Nephron (organoid): ENCODE data around the gene PPEF2.
"Not testable (repeated sequence)": the region's sequence is repeated elsewhere in the genome, so short reads cannot be mapped to it uniquely, and the experiment has no call there.

Experiments
- H3K27ac Mint-ChIP-seq, 3 experiments: 2 replicates each; pipeline ENCODE4 v1.8.0; 2020; ENCODE audit warnings: mixed read lengths in 3 of 3, mild to moderate bottlenecking in 2 of 3, moderate library complexity in 1 of 3
- H3K27me3 Mint-ChIP-seq: 2 replicates; pipeline ENCODE4 v1.8.0; 2021; ENCODE audit warnings: low read depth, mild to moderate bottlenecking, moderate library complexity, mixed read lengths
- H3K36me3 Mint-ChIP-seq: 2 replicates; pipeline ENCODE4 v1.8.0; 2020; ENCODE audit warnings: low read depth, mixed read lengths
- H3K4me1 Mint-ChIP-seq: 2 replicates; pipeline ENCODE4 v1.8.0; 2020; ENCODE audit warnings: mixed read lengths
- H3K4me3 Mint-ChIP-seq, 3 experiments: 2 replicates each; pipeline ENCODE4 v1.8.0; 2020; ENCODE audit warnings: mild to moderate bottlenecking in 3 of 3, mixed read lengths in 3 of 3, moderate library complexity in 2 of 3
- H3K9me3 Mint-ChIP-seq: 2 replicates; pipeline ENCODE4 v1.8.0; 2020; ENCODE audit warnings: mixed read lengths
- TF ChIP-seq, protein P1 (sequence below), 3 experiments: fragments of 200-600 bp; sonication (generic); IDR thresholded peaks; one replicate each; pipeline ENCODE4 v1.5.0; 2021; ENCODE audit warnings: antibody characterized with exemption in 3 of 3; ENCODE audit not compliant: unreplicated experiment in 3 of 3

PPEF2 gene

DNA sequence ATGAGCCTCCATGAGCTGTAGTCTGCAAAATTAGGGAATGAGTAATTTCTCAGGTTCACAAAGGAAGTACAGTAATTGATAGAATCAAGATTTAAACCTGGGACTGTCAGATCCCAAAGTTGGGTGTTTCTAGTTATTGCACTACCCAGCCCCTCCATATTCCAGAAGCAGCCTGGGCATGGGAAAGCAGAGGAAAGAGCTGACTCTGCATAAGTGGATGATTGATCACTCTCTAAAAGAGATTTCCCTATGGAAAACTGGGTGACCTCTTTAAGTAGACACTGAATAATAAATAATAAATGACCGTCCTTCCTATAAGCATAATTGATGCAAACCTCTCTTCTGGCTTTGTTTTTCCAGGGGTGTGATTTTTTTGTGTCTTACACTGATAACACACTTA lies 33.4 kb upstream of the PPEF2 start:
- Mint-ChIP-seq H3K27me3 (no peaks in the 10 kb centered on the region), H3K36me3 (no peaks in the 10 kb centered on the region), H3K27ac (no peak overlapping the region), H3K4me1 (no peaks in the 10 kb centered on the region), H3K9me3 (no peaks in the 10 kb centered on the region), H3K4me3 (no peak overlapping the region)
- TF ChIP-seq, protein P1, sequence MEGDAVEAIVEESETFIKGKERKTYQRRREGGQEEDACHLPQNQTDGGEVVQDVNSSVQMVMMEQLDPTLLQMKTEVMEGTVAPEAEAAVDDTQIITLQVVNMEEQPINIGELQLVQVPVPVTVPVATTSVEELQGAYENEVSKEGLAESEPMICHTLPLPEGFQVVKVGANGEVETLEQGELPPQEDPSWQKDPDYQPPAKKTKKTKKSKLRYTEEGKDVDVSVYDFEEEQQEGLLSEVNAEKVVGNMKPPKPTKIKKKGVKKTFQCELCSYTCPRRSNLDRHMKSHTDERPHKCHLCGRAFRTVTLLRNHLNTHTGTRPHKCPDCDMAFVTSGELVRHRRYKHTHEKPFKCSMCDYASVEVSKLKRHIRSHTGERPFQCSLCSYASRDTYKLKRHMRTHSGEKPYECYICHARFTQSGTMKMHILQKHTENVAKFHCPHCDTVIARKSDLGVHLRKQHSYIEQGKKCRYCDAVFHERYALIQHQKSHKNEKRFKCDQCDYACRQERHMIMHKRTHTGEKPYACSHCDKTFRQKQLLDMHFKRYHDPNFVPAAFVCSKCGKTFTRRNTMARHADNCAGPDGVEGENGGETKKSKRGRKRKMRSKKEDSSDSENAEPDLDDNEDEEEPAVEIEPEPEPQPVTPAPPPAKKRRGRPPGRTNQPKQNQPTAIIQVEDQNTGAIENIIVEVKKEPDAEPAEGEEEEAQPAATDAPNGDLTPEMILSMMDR (IDR thresholded peaks at IDR 0.05; ENCODE audit: unreplicated experiment in 3 of 3), result no peak

DNA sequence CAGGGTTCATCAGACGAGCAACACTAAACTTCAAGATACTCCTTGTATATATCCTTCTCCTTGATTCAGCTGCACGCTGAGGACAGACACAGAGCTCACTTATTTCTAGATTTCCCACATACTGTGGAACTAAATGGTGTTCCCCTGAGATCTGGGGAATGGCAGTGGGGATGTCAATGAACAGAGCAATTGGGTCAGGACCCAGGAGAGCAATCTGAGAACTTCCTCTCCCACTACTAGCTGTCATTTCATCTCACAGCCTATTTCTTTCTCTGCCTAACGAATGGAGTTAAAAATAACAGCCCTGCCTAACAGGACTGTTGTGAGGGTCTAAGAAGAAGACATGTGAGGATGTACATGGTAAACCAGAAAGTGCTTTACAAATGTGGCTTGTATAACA lies 27.9 kb upstream of the PPEF2 start:
- Mint-ChIP-seq H3K9me3 (no peaks in the 10 kb centered on the region), H3K27ac (no peak overlapping the region), H3K4me1 (no peaks in the 10 kb centered on the region), H3K27me3 (no peaks in the 10 kb centered on the region), H3K36me3 (no peaks in the 10 kb centered on the region), H3K4me3 (no peak overlapping the region)
- TF ChIP-seq, protein P1 (IDR thresholded peaks at IDR 0.05; ENCODE audit: unreplicated experiment in 3 of 3), result no peak

DNA sequence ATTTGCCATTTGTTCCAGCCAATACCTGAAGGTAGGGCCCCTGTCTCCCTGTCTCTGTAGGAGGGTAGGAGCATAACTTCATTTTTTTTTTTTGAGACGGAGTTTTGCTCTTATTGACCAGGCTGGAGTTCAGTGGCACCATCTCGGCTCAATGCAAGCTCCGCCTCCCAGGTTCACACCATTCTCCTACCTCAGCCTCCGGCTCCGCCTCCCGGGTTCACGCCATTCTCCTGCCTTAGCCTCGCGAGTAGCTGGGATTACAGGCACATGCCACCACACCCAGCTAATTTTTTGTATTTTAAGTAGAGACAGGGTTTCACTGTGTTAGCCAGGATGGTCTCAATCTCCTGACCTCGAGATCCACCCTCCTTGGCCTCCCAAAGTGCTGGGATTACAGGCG lies 22.7 kb upstream of the PPEF2 start:
- not testable (repeated sequence) for H3K4me1 Mint-ChIP-seq, H3K27me3 Mint-ChIP-seq, H3K9me3 Mint-ChIP-seq, H3K4me3 Mint-ChIP-seq, H3K27ac Mint-ChIP-seq, H3K36me3 Mint-ChIP-seq

DNA sequence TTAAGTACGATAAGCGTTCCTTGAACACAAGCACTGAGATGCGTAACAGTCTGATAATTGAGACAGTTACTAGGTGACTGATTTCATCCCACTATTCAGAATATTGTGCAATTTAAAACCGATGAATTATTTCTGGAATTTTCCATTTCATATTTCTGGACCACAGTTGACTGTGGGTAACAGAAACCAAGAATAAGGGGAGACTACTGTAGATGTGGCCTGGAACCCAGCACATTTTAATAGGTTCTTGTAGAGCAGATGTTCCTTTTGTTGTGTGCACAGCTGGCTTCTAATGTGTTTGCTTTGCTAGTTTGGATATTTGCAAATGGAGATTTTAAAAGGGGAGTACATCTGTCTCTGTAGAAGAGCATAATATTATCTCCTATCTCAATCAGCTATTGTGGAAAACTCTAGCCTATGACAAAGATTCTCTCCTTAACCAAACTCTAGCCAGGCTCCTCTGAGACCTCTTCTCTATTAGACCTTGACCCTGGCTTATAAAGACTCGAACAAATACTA lies 22.1 kb upstream of the PPEF2 start:
- TF ChIP-seq, protein P1 (IDR thresholded peaks at IDR 0.05; ENCODE audit: unreplicated experiment in 3 of 3), result no peak
- Mint-ChIP-seq H3K9me3 (no peaks in the 10 kb centered on the region), H3K36me3 (no peaks in the 10 kb centered on the region), H3K27ac (no peak overlapping the region), H3K4me3 (no peak overlapping the region), H3K27me3 (no peaks in the 10 kb centered on the region), H3K4me1 (peaks cover 3% of the 10 kb centered on the region)

DNA sequence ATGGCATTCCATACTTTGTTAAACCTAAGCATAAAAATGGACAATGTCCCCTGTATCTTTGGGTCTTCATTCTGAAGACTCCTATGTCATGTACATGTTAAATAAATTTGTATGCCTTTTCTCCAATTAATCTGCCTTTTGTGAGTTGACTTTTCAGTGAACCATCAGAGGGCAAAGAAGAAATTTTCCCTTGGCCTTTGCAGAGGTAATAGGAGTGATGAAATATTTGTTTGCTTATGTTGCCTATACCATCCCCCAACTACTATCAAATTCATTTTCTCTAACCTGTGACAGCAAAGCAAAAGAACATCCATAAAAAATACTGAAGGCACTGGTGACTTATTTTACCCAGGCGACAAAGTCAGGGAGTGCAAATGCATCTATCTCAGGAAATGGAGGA lies 20.3 kb upstream of the PPEF2 start:
- TF ChIP-seq, protein P1 (IDR thresholded peaks at IDR 0.05; ENCODE audit: unreplicated experiment in 3 of 3), result no peak
- Mint-ChIP-seq H3K27me3 (no peaks in the 10 kb centered on the region), H3K9me3 (no peaks in the 10 kb centered on the region), H3K27ac (no peak overlapping the region), H3K36me3 (no peaks in the 10 kb centered on the region), H3K4me3 (no peak overlapping the region), H3K4me1 (peaks cover 3% of the 10 kb centered on the region)

DNA sequence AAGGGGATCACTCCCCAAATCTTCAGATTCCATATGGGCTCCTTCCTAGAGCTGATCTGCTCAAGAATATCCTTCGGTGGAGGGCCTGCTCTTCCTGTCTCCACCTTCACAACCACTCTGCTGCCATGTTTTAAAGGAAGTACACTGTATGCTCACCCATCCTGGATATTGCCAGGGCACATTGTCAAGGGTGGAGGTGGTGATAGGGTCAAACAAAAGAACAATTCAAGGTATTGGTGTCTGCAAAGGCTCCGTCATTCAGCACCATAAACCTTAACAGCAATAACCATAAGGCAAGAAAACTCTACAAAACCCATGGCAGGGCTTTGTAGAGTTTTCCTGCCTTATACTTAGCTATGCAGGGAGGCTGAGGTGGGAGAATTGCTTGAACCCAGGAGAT lies 19.7 kb upstream of the PPEF2 start:
- Mint-ChIP-seq H3K9me3 (no peaks in the 10 kb centered on the region), H3K4me3 (no peak overlapping the region), H3K27ac (no peak overlapping the region), H3K36me3 (no peaks in the 10 kb centered on the region), H3K4me1 (peaks cover 3% of the 10 kb centered on the region), H3K27me3 (no peaks in the 10 kb centered on the region)
- TF ChIP-seq, protein P1 (IDR thresholded peaks at IDR 0.05; ENCODE audit: unreplicated experiment in 3 of 3), result no peak
